ENCODE data around the gene NPTX1.
A peak's percentile ranks its signal among the peaks of the same experiment; 100 is the strongest.

Gene NPTX1

GRCh38 chr17:80476877-80477646 lies 655 bp upstream of the NPTX1 start:
- in situ Hi-C loops (cut with HindIII; ENCODE audit: low pct_ligation_motif_present, low sequenced_read_pairs), result no loop called here
- TF ChIP-seq CTCF (IDR thresholded peaks at IDR 0.05; ENCODE audit: low read depth, low read length, missing control alignments), result no peak
- peak overlapping the region; percentile 34 for H3K4me3 ChIP-seq (ENCODE audit: low read depth, low read length)
- no peak overlapping the region for H3K27ac ChIP-seq
- DNase-seq, result no peak
- no peaks in the 10 kb centered on the region for H3K36me3 ChIP-seq (replicated peaks)
- H3K27me3 ChIP-seq (replicated peaks), result peaks cover 3% of the 10 kb centered on the region

- H3K27me3 ChIP-seq (replicated peaks), result peaks cover 3% of the 10 kb centered on the region
- no peak for TF ChIP-seq CTCF (IDR thresholded peaks at IDR 0.05; ENCODE audit: low read depth, low read length, missing control alignments)
- no peak for DNase-seq
- H3K36me3 ChIP-seq (replicated peaks), result peaks cover 2% of the 10 kb centered on the region
- in situ Hi-C loops (cut with HindIII; ENCODE audit: low pct_ligation_motif_present, low sequenced_read_pairs), result no loop called here
- no peak overlapping the region for H3K27ac ChIP-seq
- peak overlapping the region; percentile 46 for H3K4me3 ChIP-seq (ENCODE audit: low read depth, low read length)
Observed at GRCh38 chr17:80474961-80475909, 1.2 kb downstream of the NPTX1 start.

- in situ Hi-C loops (cut with HindIII; ENCODE audit: low pct_ligation_motif_present, low sequenced_read_pairs), result no loop called here
- Histone ChIP-seq H3K27ac (no peak overlapping the region), H3K4me3 (ENCODE audit: low read depth, low read length) (peak overlapping the region; percentile 46), H3K36me3 (replicated peaks) (peaks cover 2% of the 10 kb centered on the region), H3K27me3 (replicated peaks) (peaks cover 3% of the 10 kb centered on the region)
- TF ChIP-seq CTCF (IDR thresholded peaks at IDR 0.05; ENCODE audit: low read depth, low read length, missing control alignments), result peak; percentile 39
- DNase-seq, result no peak
Observed at GRCh38 chr17:80474231-80474960, 2.0 kb downstream of the NPTX1 start.

- Histone ChIP-seq H3K27me3 (replicated peaks) (peaks cover 3% of the 10 kb centered on the region), H3K36me3 (replicated peaks) (peaks cover 2% of the 10 kb centered on the region), H3K4me3 (ENCODE audit: low read depth, low read length) (no peak overlapping the region), H3K27ac (no peak overlapping the region)
- no peak for TF ChIP-seq CTCF (IDR thresholded peaks at IDR 0.05; ENCODE audit: low read depth, low read length, missing control alignments)
- in situ Hi-C loops (cut with HindIII; ENCODE audit: low pct_ligation_motif_present, low sequenced_read_pairs), result no loop called here
- DNase-seq, result no peak
Observed at GRCh38 chr17:80473701-80474100, 2.7 kb downstream of the NPTX1 start.

- H3K4me3 ChIP-seq (ENCODE audit: low read depth, low read length), result no peak overlapping the region
- in situ Hi-C loops (cut with HindIII; ENCODE audit: low pct_ligation_motif_present, low sequenced_read_pairs), result no loop called here
- peaks cover 2% of the 10 kb centered on the region for H3K36me3 ChIP-seq (replicated peaks)
- DNase-seq, result no peak
- TF ChIP-seq CTCF (IDR thresholded peaks at IDR 0.05; ENCODE audit: low read depth, low read length, missing control alignments), result no peak
- H3K27ac ChIP-seq, result no peak overlapping the region
- peaks cover 3% of the 10 kb centered on the region for H3K27me3 ChIP-seq (replicated peaks)
Observed at GRCh38 chr17:80472996-80473395, 3.4 kb downstream of the NPTX1 start.

Data from brain microvascular endothelial cell (primary cell).